Kidney (tissue), 14 donors: ENCODE results near the gene SEC61A1. TPM values are rescaled to one million over a fixed set of nuclear protein-coding genes. Genes with fewer than 3 reads are reported as not detected.

Experiments used
- DNase-seq, 5 donors: peaks; one replicate each; pipeline ENCODE4 v3.0.0-alpha.2; 2013 to 2020
- FAIRE-seq: peaks from 2 replicates; lab custom pipeline; 2012; peaks lifted over from hg19 to GRCh38; lab: Jason Lieb, UNC
- H3K27ac ChIP-seq, 2 donors: one replicate each; pipeline ENCODE4 v1.7.0; 2013; ENCODE audit warnings: low read depth in 2 of 2, low read length in 2 of 2, inconsistent platforms in 1 of 2
- H3K27me3 ChIP-seq: one replicate; pipeline ENCODE4 v1.7.1; 2013; ENCODE audit warnings: low read length, inconsistent platforms; ENCODE audit not compliant: control insufficient read depth, insufficient read depth
- H3K36me3 ChIP-seq, 3 donors: one replicate each; pipeline versions ENCODE4 v1.7.0 to v1.7.1; 2013; ENCODE audit warnings: low read length in 3 of 3, control low read depth in 1 of 3, inconsistent platforms in 1 of 3; ENCODE audit not compliant: insufficient read depth in 3 of 3, control insufficient read depth in 2 of 3
- H3K4me1 ChIP-seq, 3 donors: one replicate each; pipeline versions ENCODE4 v1.7.0 to v1.7.1; 2013; ENCODE audit warnings: low read length in 3 of 3, inconsistent platforms in 1 of 3, low read depth in 1 of 3; ENCODE audit not compliant: control insufficient read depth in 2 of 3, insufficient read depth in 2 of 3
- H3K4me3 ChIP-seq, 3 donors: one replicate each; pipeline versions ENCODE4 v1.7.0 to v1.8.1; 2013; ENCODE audit warnings: low read length in 3 of 3, control low read depth in 1 of 3, inconsistent platforms in 1 of 3
- H3K9ac ChIP-seq, 3 donors: one replicate each; pipeline versions ENCODE4 v1.7.0 to v1.7.1; 2013; ENCODE audit warnings: low read length in 3 of 3, control low read depth in 1 of 3, inconsistent platforms in 1 of 3
- H3K9me3 ChIP-seq, 3 donors: one replicate each; pipeline versions ENCODE4 v1.7.0 to v1.7.1; 2013; ENCODE audit warnings: low read length in 3 of 3, control low read depth in 1 of 3, inconsistent platforms in 1 of 3; ENCODE audit not compliant: control insufficient read depth in 2 of 3, insufficient read depth in 1 of 3
- intact Hi-C: fragments of 100-400 bp; cut with DNase I; formaldehyde crosslinking; loops from one replicate; pipeline ENCODE4 v1.11.1; 2022
- polyA plus RNA-seq: library from polyadenylated mRNA; stranded (reverse); fragments of 350-450 nt; fragmentation: Illumina TruSeq; extraction: RNeasy Lipid Tissue Mini Kit (QIAGEN cat#74804); gene quantifications from one replicate; pipeline ENCODE4 v1.2.3, GENCODE V29; 2014; ENCODE audit warnings: low read depth, low replicate concordance; ENCODE audit not compliant: insufficient read depth
- total RNA-seq: library from RNA; stranded (reverse); fragmentation: NEBNext Ultra II Directional; extraction: Animal tissue kit (Norgen Biotek cat#: 25700); gene quantifications from one replicate; pipeline ENCODE4 v1.2.1, GENCODE V29; 2021
- TF ChIP-seq, protein P1 (sequence below): IDR thresholded peaks from 3 replicates; pipeline ENCODE4 v1.5.1; 2012; ENCODE audit warnings: mild to moderate bottlenecking, moderate library complexity, borderline replicate concordance; ENCODE audit not compliant: insufficient read depth; ENCODE audit errors: extremely low read depth
- donor health status: control.
- donor health status: control.
- donor health status: control.
- donor health status: control.
- donor health status: control.
- donor health status: DM: yes; HTN: yes; CAD: no.
- donor health status: Normal renal cell carcinoma (clear cell type).

The SEC61A1 gene
- total and polyA plus RNA-seq, 2 donors from 2014 or later: 119 to 177 TPM

DNA sequence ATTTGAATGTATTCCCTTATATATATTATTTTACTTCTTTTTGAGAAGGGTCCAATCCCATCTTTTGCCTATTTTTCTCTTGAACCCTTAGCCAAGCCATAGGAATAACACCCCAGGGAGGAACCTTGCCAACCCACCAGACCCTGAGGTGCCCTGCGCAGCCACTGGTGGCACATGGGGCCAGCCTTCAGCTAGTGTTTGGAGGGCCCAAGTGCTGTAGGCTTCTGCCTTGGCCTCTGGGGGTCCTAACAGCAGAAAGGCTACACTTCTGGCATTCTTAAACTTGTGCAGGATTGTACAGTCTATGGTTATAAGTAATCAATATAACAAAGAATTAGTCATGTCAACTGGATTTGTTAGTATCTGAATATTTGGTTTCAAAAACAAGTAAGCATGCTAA lies 36.9 kb downstream of the SEC61A1 start:
- H3K9me3 ChIP-seq: no peaks in the 10 kb centered on the region
- TF ChIP-seq, protein P1, sequence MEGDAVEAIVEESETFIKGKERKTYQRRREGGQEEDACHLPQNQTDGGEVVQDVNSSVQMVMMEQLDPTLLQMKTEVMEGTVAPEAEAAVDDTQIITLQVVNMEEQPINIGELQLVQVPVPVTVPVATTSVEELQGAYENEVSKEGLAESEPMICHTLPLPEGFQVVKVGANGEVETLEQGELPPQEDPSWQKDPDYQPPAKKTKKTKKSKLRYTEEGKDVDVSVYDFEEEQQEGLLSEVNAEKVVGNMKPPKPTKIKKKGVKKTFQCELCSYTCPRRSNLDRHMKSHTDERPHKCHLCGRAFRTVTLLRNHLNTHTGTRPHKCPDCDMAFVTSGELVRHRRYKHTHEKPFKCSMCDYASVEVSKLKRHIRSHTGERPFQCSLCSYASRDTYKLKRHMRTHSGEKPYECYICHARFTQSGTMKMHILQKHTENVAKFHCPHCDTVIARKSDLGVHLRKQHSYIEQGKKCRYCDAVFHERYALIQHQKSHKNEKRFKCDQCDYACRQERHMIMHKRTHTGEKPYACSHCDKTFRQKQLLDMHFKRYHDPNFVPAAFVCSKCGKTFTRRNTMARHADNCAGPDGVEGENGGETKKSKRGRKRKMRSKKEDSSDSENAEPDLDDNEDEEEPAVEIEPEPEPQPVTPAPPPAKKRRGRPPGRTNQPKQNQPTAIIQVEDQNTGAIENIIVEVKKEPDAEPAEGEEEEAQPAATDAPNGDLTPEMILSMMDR: no peak
- no peak for DNase-seq
- H3K27me3 ChIP-seq: no peaks in the 10 kb centered on the region
- intact Hi-C loops: no loop called here
- FAIRE-seq: no peak
- no peak overlapping the region for H3K27ac ChIP-seq
- H3K4me3 ChIP-seq: no peak overlapping the region
- H3K36me3 ChIP-seq: peaks cover 5 to 11% (median 8%) of the 10 kb centered on the region in 3 donors
- no peak overlapping the region for H3K9ac ChIP-seq
- H3K4me1 ChIP-seq: peaks cover 0 to 9% (median 6%) of the 10 kb centered on the region in 3 donors

DNA sequence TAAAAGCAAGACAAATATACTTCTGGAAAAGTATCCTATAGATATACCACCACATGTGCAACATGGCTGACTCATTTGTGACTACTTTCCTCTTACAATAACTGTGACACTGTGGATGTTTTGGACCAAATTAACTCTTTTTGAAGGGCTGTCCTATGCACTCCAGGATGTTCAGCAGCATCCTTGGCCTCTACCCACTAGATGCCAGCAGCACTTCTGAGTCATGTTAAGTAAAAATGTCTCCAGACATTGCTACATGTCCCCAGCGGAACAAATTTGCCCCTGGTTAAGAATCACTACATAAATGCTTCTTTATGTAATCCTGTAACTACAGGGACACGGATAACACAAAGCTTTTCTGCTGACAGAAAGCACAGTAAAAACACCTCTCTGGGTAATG lies 39.3 kb downstream of the SEC61A1 start:
- peaks cover 0 to 7% (median 5%) of the 10 kb centered on the region in 3 donors for H3K4me1 ChIP-seq
- H3K9ac ChIP-seq: no peak overlapping the region
- TF ChIP-seq, protein P1: no peak
- H3K36me3 ChIP-seq: peaks cover 5 to 15% (median 5%) of the 10 kb centered on the region in 3 donors
- intact Hi-C loops: no loop called here
- H3K27me3 ChIP-seq: no peaks in the 10 kb centered on the region
- no peaks in the 10 kb centered on the region for H3K9me3 ChIP-seq
- H3K27ac ChIP-seq: no peak overlapping the region
- no peak overlapping the region for H3K4me3 ChIP-seq
- FAIRE-seq: no peak
- no peak for DNase-seq

DNA sequence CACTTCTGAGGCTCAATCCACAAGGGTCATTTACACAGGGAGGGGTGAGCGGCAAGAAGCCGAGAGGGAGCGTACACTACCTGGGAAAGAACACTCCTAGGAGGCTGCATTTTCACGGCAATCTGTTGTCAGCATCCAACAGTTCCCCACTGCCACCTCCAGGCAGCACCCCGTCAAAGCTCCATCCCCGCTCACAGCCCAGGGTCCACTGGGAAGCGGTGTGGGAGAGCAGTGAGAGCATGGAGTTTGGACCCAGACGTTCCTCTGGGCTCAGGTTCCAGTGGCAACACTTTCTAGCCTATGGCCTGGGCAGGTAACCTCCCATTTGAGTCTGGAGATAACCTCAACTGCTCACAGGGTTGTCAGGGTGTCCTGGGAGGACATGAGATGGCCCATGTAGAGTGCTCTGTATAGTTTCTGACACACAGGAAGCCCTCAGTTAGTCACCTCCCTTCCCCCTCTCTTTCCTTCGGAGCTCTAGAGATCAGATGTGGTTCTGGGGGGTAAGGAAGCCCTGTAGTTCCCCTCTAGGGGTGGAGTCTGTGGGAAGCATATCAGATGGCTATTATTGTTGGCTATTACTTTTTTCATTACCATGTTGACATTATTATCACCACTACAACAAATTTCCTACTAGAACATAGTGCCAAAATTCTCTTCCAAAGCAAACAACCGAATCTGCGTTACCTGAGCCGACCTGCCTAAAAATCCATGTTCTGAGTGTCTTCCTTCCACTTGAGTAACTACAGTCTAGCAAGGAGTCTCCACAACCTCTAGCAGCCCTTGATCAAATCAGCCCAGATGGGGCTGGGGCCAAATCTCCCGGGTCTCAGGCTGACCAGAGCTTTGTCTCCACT lies 42.3 kb downstream of the SEC61A1 start:
- FAIRE-seq (no peak), DNase-seq (no peak)
- H3K4me1 ChIP-seq: peaks cover 0 to 12% (median 12%) of the 10 kb centered on the region in 3 donors
- H3K36me3 ChIP-seq: peaks cover 0 to 6% (median 5%) of the 10 kb centered on the region in 3 donors
- H3K9me3 ChIP-seq: no peaks in the 10 kb centered on the region
- no peak overlapping the region for H3K4me3 ChIP-seq
- H3K27ac ChIP-seq: no peak overlapping the region
- no peaks in the 10 kb centered on the region for H3K27me3 ChIP-seq
- intact Hi-C loops: no loop called here
- TF ChIP-seq, protein P1: peak; percentile 29
- no peak overlapping the region for H3K9ac ChIP-seq
